CD14-positive monocyte (primary cell): ENCODE results near the gene KANSL1L. TPM values are rescaled to one million over a fixed set of nuclear protein-coding genes. Genes with fewer than 3 reads are reported as not detected.

Source experiments
- DNase-seq, 3 donors: peaks; one replicate each; pipeline ENCODE4 v3.0.0-alpha.2; 2011 to 2022
- H2AFZ ChIP-seq: 2 replicates; pipeline ENCODE4 v1.6.0; 2012; ENCODE audit warnings: mild to moderate bottlenecking, low read depth, low read length, inconsistent platforms; ENCODE audit not compliant: insufficient read depth, poor library complexity, severe bottlenecking
- H3K27ac ChIP-seq, 2 donors: 1 replicate in 1 of 2; 2 replicates in 1 of 2; pipeline ENCODE4 v1.5.1; 2012 to 2013; ENCODE audit warnings: low read length in 2 of 2, control low read depth in 1 of 2, inconsistent platforms in 1 of 2, low read depth in 1 of 2, mild to moderate bottlenecking in 1 of 2
- H3K27me3 ChIP-seq, 2 donors: one replicate each; pipeline versions ENCODE4 v1.6.0 to v1.6.1; 2011 to 2013; ENCODE audit warnings: low read length in 2 of 2; ENCODE audit not compliant: control insufficient read depth in 2 of 2, insufficient read depth in 2 of 2
- H3K36me3 ChIP-seq, 2 donors: replicated peaks in 1 of 2; 1 replicate in 1 of 2; 2 replicates in 1 of 2; pipeline versions ENCODE4 v1.5.1 to v1.6.1; 2012 to 2013; ENCODE audit warnings: low read length in 2 of 2, control low read depth in 1 of 2, inconsistent platforms in 1 of 2, mild to moderate bottlenecking in 1 of 2; ENCODE audit not compliant: insufficient read depth in 2 of 2, control insufficient read depth in 1 of 2
- H3K4me1 ChIP-seq, 2 donors: 1 replicate in 1 of 2; 2 replicates in 1 of 2; pipeline versions ENCODE4 v1.5.1 to v1.6.1; 2012 to 2013; ENCODE audit warnings: low read length in 2 of 2, control low read depth in 1 of 2, inconsistent platforms in 1 of 2, mild to moderate bottlenecking in 1 of 2, moderate library complexity in 1 of 2; ENCODE audit not compliant: insufficient read depth in 2 of 2, control insufficient read depth in 1 of 2
- H3K4me2 ChIP-seq: replicated peaks from 2 replicates; pipeline ENCODE3; 2012; ENCODE audit warnings: low read length, moderate library complexity, mild to moderate bottlenecking; ENCODE audit not compliant: poor library complexity, severe bottlenecking; ENCODE audit errors: extremely low read depth
- H3K4me3 ChIP-seq, 3 experiments: fragments of 200-600 bp in 1 of 3; sonication (generic) in 1 of 3; replicated peaks in 1 of 3; 1 replicate in 2 of 3; 2 replicates in 1 of 3; pipeline ENCODE4 v1.5.1; 2011 to 2013; ENCODE audit warnings: low read length in 3 of 3, mild to moderate bottlenecking in 3 of 3, control low read depth in 2 of 3, low read depth in 2 of 3, inconsistent platforms in 1 of 3, moderate library complexity in 1 of 3
- H3K79me2 ChIP-seq: 2 replicates; pipeline ENCODE4 v1.6.0; 2012; ENCODE audit warnings: mild to moderate bottlenecking, control low read depth, inconsistent platforms, low read length, moderate library complexity; ENCODE audit not compliant: insufficient read depth
- H3K9ac ChIP-seq: 2 replicates; pipeline ENCODE4 v1.6.0; 2017; ENCODE audit warnings: low read length, mild to moderate bottlenecking; ENCODE audit not compliant: insufficient read depth, poor library complexity, severe bottlenecking
- H3K9me3 ChIP-seq, 2 donors: replicated peaks in 1 of 2; 1 replicate in 1 of 2; 2 replicates in 1 of 2; pipeline versions ENCODE4 v1.5.1 to v1.6.1; 2012 to 2013; ENCODE audit warnings: low read length in 2 of 2, control low read depth in 1 of 2; ENCODE audit not compliant: control insufficient read depth in 1 of 2, insufficient read depth in 1 of 2
- H4K20me1 ChIP-seq: 2 replicates; pipeline ENCODE4 v1.6.0; 2012; ENCODE audit warnings: mild to moderate bottlenecking, low read length, control low read depth, moderate library complexity; ENCODE audit not compliant: insufficient read depth
- H3K27ac Mint-ChIP-seq, 7 donors: one replicate each; pipeline ENCODE4 v1.8.0; 2020; ENCODE audit warnings: mild to moderate bottlenecking in 7 of 7, mixed read lengths in 7 of 7, moderate library complexity in 6 of 7, inconsistent platforms in 2 of 7
- H3K27me3 Mint-ChIP-seq, 3 donors: one replicate each; pipeline ENCODE4 v1.8.0; 2021 to 2022; ENCODE audit warnings: low read depth in 3 of 3, mild to moderate bottlenecking in 3 of 3, mixed read lengths in 3 of 3, moderate library complexity in 3 of 3, inconsistent platforms in 1 of 3
- H3K36me3 Mint-ChIP-seq, 2 donors: one replicate each; pipeline ENCODE4 v1.8.0; 2020; ENCODE audit warnings: mixed read lengths in 2 of 2, inconsistent platforms in 1 of 2, mild to moderate bottlenecking in 1 of 2
- H3K4me1 Mint-ChIP-seq: one replicate; pipeline ENCODE4 v1.8.0; 2020; ENCODE audit warnings: mild to moderate bottlenecking, mixed read lengths
- H3K4me3 Mint-ChIP-seq, 2 donors: one replicate each; pipeline ENCODE4 v1.8.0; 2020; ENCODE audit warnings: mild to moderate bottlenecking in 2 of 2, mixed read lengths in 2 of 2, moderate library complexity in 1 of 2
- H3K9me3 Mint-ChIP-seq, 7 donors: one replicate each; pipeline ENCODE4 v1.8.0; 2020 to 2022; ENCODE audit warnings: mixed read lengths in 7 of 7, mild to moderate bottlenecking in 6 of 7, moderate library complexity in 6 of 7, inconsistent platforms in 2 of 7
- CTCF ChIP-seq: fragments of 200-600 bp; IDR thresholded peaks from one replicate; pipeline ENCODE4 v1.8.0; 2022; ENCODE audit warnings: antibody characterized with exemption, mild to moderate bottlenecking
- WGBS: methylation state at CpG from one replicate; pipeline ENCODE4 v1.1.5; 2013; ENCODE audit warnings: missing lambda C conversion rate; ENCODE audit not compliant: insufficient coverage; 5-methylcytosine and 5-hydroxymethylcytosine counted together
- intact Hi-C, 2 donors: fragments of 100-400 bp; cut with micrococcal nuclease; formaldehyde crosslinking; loops; one replicate each; pipeline versions ENCODE4 v1.15.0 to v1.15.1; 2023
- polyA plus RNA-seq, 3 donors: library from polyadenylated mRNA; depleted of rRNA in 1 of 3; unstranded in 2 of 3; stranded (reverse) in 1 of 3; fragments of 300-500 nt in 2 of 3; fragments of >200 nt in 1 of 3; fragmentation: Illumina TruSeq in 2 of 3; gene quantifications; 1 replicate in 2 of 3; 2 replicates in 1 of 3; pipeline ENCODE4 v1.2.3, GENCODE V29; 2012 to 2021

Gene KANSL1L
- polyA plus RNA-seq, 3 donors, result 1.00 to 11.6 (median 1.3) TPM

GRCh38 chr2:210072922-210073509 lies 98.2 kb downstream of the KANSL1L start:
- Histone ChIP-seq H2AFZ (no peak overlapping the region), H3K9me3 (no peaks in the 10 kb centered on the region), H3K9ac (no peak overlapping the region), H3K4me2 (no peak overlapping the region), H3K27ac (no peak overlapping the region), H3K27me3 (no peaks in the 10 kb centered on the region), H3K4me1 (no peaks in the 10 kb centered on the region), H3K79me2 (no peaks in the 10 kb centered on the region), H4K20me1 (no peaks in the 10 kb centered on the region), H3K36me3 (peaks cover 0 to 4% of the 10 kb centered on the region in 2 donors), H3K4me3 (no peak overlapping the region)
- Mint-ChIP-seq H3K27me3 (no peaks in the 10 kb centered on the region), H3K27ac (peak overlapping the region in 1 of 7 donors; percentile 53), H3K36me3 (peaks cover 8 to 11% of the 10 kb centered on the region in 2 donors), H3K4me1 (peaks cover 2% of the 10 kb centered on the region), H3K4me3 (no peak overlapping the region), H3K9me3 (no peaks in the 10 kb centered on the region)
- no CpG with 5 or more reads among the region's 2 CpGs for WGBS
- DNase-seq, result peak in 2 of 3 donors; percentile 6 to 11
- intact Hi-C loops, result no loop called here
- TF ChIP-seq CTCF, result peak; percentile 67

- H3K4me1 ChIP-seq, result no peaks in the 10 kb centered on the region
- no peaks in the 10 kb centered on the region for H3K9me3 ChIP-seq
- Mint-ChIP-seq H3K4me3 (no peak overlapping the region), H3K9me3 (no peaks in the 10 kb centered on the region), H3K4me1 (peaks cover 2% of the 10 kb centered on the region), H3K27ac (no peak overlapping the region), H3K36me3 (peaks cover 8 to 11% of the 10 kb centered on the region in 2 donors), H3K27me3 (no peaks in the 10 kb centered on the region)
- no peaks in the 10 kb centered on the region for H4K20me1 ChIP-seq
- H3K4me2 ChIP-seq, result no peak overlapping the region
- intact Hi-C loops, result no loop called here
- no peak overlapping the region for H3K27ac ChIP-seq
- no peaks in the 10 kb centered on the region for H3K27me3 ChIP-seq
- no peak for DNase-seq
- H3K79me2 ChIP-seq, result no peaks in the 10 kb centered on the region
- no peak overlapping the region for H3K4me3 ChIP-seq
- peaks cover 0 to 4% of the 10 kb centered on the region in 2 donors for H3K36me3 ChIP-seq
- no peak for TF ChIP-seq CTCF
- 95% methylated on average over 5 of the region's 5 CpGs for WGBS
- H2AFZ ChIP-seq, result no peak overlapping the region
- no peak overlapping the region for H3K9ac ChIP-seq
These were observed 98.7 kb downstream of the KANSL1L start for GRCh38 chr2:210072493-210072892.
